Nephron (organoid): ENCODE measurements around the gene HAPSTR1.
"Not testable (repeated sequence)": the region's sequence is repeated elsewhere in the genome, so short reads cannot be mapped to it uniquely, and the experiment has no call there.

Source experiments
- H3K27ac Mint-ChIP-seq, 3 experiments: 2 replicates each; pipeline ENCODE4 v1.8.0; 2020; ENCODE audit warnings: mixed read lengths in 3 of 3, mild to moderate bottlenecking in 2 of 3, moderate library complexity in 1 of 3
- H3K27me3 Mint-ChIP-seq: 2 replicates; pipeline ENCODE4 v1.8.0; 2021; ENCODE audit warnings: low read depth, mild to moderate bottlenecking, moderate library complexity, mixed read lengths
- H3K36me3 Mint-ChIP-seq: 2 replicates; pipeline ENCODE4 v1.8.0; 2020; ENCODE audit warnings: low read depth, mixed read lengths
- H3K4me1 Mint-ChIP-seq: 2 replicates; pipeline ENCODE4 v1.8.0; 2020; ENCODE audit warnings: mixed read lengths
- H3K4me3 Mint-ChIP-seq, 3 experiments: 2 replicates each; pipeline ENCODE4 v1.8.0; 2020; ENCODE audit warnings: mild to moderate bottlenecking in 3 of 3, mixed read lengths in 3 of 3, moderate library complexity in 2 of 3
- H3K9me3 Mint-ChIP-seq: 2 replicates; pipeline ENCODE4 v1.8.0; 2020; ENCODE audit warnings: mixed read lengths
- TF ChIP-seq, protein P1 (sequence below), 3 experiments: fragments of 200-600 bp; sonication (generic); IDR thresholded peaks; one replicate each; pipeline ENCODE4 v1.5.0; 2021; ENCODE audit warnings: antibody characterized with exemption in 3 of 3; ENCODE audit not compliant: unreplicated experiment in 3 of 3

The HAPSTR1 gene, protein sequence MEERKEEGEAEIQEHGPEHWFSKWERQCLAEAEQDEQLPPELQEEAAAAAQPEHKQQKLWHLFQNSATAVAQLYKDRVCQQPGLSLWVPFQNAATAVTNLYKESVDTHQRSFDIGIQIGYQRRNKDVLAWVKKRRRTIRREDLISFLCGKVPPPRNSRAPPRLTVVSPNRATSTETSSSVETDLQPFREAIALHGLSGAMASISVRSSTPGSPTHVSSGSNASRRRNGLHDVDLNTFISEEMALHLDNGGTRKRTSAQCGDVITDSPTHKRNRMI

DNA sequence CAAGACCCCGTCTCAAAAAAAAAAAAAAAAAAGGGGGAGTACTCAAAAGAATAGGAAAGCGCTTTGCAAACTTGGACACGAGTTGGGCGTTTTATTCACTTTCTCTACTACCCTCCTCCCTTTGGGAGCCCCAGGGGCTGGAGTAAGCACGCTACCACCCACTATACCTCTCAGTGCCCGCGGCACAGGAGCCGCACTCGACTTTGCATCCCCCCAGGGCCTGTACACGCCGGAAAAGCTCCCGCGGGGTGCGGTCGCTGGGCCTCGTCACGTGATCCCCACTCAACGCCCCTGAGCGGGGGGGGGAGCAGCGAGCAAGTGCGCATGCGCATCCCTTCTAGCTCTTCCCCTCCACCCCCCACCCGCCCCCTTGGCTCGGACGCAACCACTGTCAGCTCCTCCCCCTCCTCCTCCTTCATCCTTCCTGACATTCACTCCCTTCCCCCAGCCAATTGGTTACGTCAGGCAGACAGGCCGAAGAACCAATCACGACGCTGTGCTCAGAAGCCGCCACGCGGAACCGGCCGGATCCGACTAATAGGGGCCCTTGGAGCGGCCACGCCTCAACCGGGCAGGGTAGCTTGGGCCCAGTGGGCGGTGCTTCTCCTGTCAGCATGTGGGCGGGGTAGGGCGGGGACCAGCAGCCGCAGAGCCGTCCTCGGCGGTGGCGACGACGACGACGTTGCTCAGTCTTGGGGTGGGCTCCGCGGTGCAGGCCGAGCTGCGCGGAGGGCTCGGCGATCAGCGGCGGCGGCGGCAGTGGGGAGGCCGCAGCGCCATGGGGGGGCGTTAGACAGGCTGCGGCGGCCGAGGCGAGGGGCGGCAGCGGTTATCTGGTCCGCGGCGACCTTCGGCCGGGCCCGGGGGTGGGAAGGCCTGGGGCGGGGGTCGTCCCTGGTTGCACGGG is at the start of gene HAPSTR1:
TSS of gene HAPSTR1 (plus strand) at position 685 of the 907 bp plus-strand sequence. CDS start 401 bp downstream, outside the sequence.
- Mint-ChIP-seq H3K27ac (peak within 1 kb of the TSS; percentile 96 to 99 (median 99)), H3K36me3 (peaks cover 30% of the 10 kb centered on the region), H3K4me3 (peak within 1 kb of the TSS; percentile 99 to 100 (median 100)), H3K27me3 (no peaks in the 10 kb centered on the region), H3K4me1 (peaks cover 37% of the 10 kb centered on the region), H3K9me3 (no peaks in the 10 kb centered on the region)
- TF ChIP-seq, protein P1, sequence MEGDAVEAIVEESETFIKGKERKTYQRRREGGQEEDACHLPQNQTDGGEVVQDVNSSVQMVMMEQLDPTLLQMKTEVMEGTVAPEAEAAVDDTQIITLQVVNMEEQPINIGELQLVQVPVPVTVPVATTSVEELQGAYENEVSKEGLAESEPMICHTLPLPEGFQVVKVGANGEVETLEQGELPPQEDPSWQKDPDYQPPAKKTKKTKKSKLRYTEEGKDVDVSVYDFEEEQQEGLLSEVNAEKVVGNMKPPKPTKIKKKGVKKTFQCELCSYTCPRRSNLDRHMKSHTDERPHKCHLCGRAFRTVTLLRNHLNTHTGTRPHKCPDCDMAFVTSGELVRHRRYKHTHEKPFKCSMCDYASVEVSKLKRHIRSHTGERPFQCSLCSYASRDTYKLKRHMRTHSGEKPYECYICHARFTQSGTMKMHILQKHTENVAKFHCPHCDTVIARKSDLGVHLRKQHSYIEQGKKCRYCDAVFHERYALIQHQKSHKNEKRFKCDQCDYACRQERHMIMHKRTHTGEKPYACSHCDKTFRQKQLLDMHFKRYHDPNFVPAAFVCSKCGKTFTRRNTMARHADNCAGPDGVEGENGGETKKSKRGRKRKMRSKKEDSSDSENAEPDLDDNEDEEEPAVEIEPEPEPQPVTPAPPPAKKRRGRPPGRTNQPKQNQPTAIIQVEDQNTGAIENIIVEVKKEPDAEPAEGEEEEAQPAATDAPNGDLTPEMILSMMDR (IDR thresholded peaks at IDR 0.05; ENCODE audit: unreplicated experiment in 3 of 3), result no peak

DNA sequence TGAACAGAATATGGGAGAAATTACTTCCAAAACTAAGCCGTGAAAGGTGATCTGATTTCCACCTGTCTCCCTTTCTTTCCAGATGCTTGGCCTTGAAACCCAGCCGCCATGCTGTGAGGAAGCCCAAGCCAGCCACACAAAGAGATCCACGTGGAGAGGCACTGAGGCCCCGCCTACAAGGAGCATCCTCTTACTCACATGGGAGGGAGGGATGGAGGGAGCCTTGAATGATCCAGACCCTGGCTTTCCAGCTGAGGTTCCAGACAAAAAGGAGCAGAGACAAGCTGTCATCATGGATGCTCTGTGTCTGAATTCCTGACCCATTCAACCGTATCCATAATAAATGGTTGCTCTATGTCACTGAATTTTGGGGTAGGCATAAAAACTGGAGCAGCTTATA is 48.9 kb upstream of the HAPSTR1 start:
- Mint-ChIP-seq H3K9me3 (peaks cover 11% of the 10 kb centered on the region), H3K4me1 (peaks cover 3% of the 10 kb centered on the region), H3K27ac (no peak overlapping the region), H3K36me3 (no peaks in the 10 kb centered on the region), H3K4me3 (no peak overlapping the region), H3K27me3 (peaks cover 3% of the 10 kb centered on the region)
- TF ChIP-seq, protein P1 (IDR thresholded peaks at IDR 0.05; ENCODE audit: unreplicated experiment in 3 of 3), result no peak

DNA sequence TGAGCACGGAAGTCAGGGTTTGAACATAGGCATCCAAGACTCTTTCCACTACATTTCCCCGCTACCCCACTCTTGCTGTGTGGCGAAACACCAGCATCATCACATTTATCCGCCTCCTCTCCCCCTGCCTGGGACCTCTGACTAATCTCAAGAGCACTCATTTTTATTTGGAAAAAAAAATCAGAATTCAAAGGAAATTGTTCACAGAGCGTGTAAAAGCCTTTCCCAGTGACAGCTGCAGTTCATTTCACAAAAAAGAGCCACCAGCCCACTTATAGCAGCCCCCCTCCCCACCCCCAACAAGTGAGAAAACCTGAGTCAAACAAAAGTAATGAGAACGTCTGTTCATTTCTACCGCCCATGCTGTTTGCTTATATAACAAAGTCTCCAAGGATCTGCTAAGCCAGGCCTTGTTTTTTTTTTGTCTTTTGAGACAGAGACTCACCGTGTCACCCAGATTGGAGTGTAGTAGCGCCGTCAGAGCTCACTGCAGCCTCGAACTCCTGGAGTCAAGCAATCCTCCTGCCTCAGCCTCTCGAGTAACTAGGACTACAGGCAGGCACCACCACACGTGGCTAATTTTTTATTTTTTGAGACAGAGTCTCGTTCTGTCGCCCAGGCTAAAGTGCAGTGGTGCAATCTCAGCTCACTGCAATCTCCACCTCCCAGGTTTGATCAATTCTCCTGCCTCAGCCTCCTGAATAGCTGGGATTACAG is 48.3 kb upstream of the HAPSTR1 start:
- H3K27me3 Mint-ChIP-seq, result peaks cover 3% of the 10 kb centered on the region
- no peak overlapping the region for H3K27ac Mint-ChIP-seq
- no peaks in the 10 kb centered on the region for H3K36me3 Mint-ChIP-seq
- peaks cover 9% of the 10 kb centered on the region for H3K4me1 Mint-ChIP-seq
- TF ChIP-seq, protein P1 (IDR thresholded peaks at IDR 0.05; ENCODE audit: unreplicated experiment in 3 of 3), result no peak
- no peak overlapping the region for H3K4me3 Mint-ChIP-seq
- peaks cover 12% of the 10 kb centered on the region for H3K9me3 Mint-ChIP-seq

DNA sequence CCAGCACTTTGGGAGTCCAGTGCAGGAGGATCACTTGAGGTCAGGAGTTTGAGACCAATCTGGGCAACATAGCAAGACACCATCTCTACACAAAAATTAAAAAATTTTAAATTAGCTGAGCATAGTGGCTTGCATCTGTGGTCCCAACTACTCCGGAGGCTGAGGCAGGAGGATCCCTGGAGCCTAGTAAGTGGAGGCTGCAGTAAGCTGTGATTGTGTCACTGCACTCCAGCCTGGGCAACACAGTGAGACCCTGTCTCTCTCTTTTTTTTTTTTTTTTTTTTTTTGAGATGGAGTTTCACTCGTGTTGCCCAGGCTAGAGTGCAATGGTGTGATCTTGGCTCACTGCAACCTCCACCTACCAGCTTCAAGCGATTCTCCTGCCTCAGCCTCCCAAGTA is 45.9 kb upstream of the HAPSTR1 start:
- not testable (repeated sequence) for H3K27me3 Mint-ChIP-seq, H3K36me3 Mint-ChIP-seq, H3K27ac Mint-ChIP-seq, H3K4me3 Mint-ChIP-seq
- Mint-ChIP-seq H3K4me1 (peaks cover 10% of the 10 kb centered on the region), H3K9me3 (peaks cover 12% of the 10 kb centered on the region)

DNA sequence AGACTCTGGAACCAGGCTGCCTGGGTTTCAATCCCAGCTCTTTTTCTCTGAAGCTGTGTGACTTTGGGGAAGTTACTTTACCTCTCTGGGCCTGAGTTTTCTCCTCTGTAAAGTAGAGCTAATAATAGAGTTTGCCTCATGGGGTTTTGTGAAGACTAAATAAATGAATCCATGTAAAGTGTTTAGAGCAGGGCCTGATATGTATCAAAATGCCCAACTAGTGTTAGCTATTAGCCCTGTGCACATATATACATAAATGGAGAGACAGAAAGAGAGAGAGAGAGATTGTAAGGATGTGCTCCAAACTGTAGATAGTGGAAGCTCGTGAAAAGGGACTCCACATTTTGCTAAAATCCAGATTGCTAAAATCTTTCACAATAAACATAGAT is 44.8 kb upstream of the HAPSTR1 start:
- Mint-ChIP-seq H3K27ac (no peak overlapping the region), H3K4me3 (no peak overlapping the region), H3K36me3 (no peaks in the 10 kb centered on the region), H3K27me3 (no peaks in the 10 kb centered on the region), H3K9me3 (peaks cover 12% of the 10 kb centered on the region), H3K4me1 (peaks cover 10% of the 10 kb centered on the region)
- TF ChIP-seq, protein P1 (IDR thresholded peaks at IDR 0.05; ENCODE audit: unreplicated experiment in 3 of 3), result no peak
